ENCODE data around the gene ST6GALNAC6. TPM values are rescaled to one million over a fixed set of nuclear protein-coding genes. Genes with fewer than 3 reads are reported as not detected.
"Not testable (repeated sequence)": the region's sequence is repeated elsewhere in the genome, so short reads cannot be mapped to it uniquely, and the experiment has no call there.

Gene ST6GALNAC6
- total and polyA plus RNA-seq, 12 donors, result 32.8 to 52.0 (median 42.5) TPM

DNA sequence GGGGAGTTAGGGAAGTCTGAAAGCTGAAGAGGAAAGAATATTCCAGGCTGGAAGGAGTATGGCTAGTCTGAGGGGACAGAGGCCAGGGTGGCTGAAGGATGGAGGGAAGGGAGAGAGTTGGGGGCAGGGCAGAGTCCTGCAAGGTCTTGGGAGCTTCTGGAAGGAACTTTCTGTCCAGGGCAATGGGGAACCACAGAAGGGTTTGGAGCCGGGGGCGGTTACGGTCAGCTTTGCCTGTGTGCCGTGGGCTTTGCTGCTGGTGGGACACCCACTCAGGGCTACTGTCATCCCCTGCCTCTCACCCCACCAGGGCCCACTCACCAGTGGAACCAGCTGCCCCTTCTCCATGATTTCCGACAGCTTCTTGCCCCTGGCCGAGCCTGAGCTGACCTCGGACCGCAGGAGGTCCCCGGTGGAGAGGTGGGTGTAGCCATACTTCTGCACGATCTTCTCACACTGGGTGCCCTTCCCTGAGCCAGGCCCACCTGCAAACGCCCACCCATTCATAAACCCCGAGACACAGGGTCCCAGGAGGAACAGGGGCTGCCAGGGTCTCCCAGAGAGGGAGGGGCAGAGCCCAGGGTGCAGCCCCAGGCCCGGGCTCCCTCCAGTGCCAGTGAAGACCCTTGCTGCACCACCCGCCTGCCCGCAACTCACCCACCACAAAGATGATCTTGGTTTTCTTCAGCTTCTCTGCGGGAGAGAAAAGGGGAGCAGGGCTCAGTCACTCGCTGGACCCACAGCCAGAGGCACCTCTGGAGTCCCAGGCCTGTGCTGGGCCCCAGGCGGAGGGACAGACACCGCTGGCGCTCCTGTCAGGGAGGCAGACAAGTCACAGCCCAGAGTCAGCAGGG lies 26.8 kb downstream of the ST6GALNAC6 start:
- ATAC-seq (no peak), DNase-seq (no peak)
- TF ChIP-seq, protein P1, sequence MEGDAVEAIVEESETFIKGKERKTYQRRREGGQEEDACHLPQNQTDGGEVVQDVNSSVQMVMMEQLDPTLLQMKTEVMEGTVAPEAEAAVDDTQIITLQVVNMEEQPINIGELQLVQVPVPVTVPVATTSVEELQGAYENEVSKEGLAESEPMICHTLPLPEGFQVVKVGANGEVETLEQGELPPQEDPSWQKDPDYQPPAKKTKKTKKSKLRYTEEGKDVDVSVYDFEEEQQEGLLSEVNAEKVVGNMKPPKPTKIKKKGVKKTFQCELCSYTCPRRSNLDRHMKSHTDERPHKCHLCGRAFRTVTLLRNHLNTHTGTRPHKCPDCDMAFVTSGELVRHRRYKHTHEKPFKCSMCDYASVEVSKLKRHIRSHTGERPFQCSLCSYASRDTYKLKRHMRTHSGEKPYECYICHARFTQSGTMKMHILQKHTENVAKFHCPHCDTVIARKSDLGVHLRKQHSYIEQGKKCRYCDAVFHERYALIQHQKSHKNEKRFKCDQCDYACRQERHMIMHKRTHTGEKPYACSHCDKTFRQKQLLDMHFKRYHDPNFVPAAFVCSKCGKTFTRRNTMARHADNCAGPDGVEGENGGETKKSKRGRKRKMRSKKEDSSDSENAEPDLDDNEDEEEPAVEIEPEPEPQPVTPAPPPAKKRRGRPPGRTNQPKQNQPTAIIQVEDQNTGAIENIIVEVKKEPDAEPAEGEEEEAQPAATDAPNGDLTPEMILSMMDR (IDR thresholded peaks at IDR 0.05), result no peak
- H3K27me3 ChIP-seq, result peaks cover 0 to 8% (median 0%) of the 10 kb centered on the region in 7 donors
- peaks cover 18 to 78% (median 56%) of the 10 kb centered on the region in 9 donors for H3K4me1 ChIP-seq
- no peak overlapping the region for H3K4me3 ChIP-seq
- intact Hi-C loops (cut with DNase I), result loop anchor here (5.0 to 10.0 kb wide), 11 partner anchors 45 to 280 kb away; partner anchors contain the start of genes CDK9 (in 4 of the 10), TOR2A (in 4 of the 10), FPGS (in 2 of the 10) and ST6GALNAC4 (in 2 of the 10)
- 90 to 92% methylated on average over 20 of the region's 20 CpGs for WGBS, 2 donors
- no peaks in the 10 kb centered on the region for H3K9me3 ChIP-seq
- H3K27ac ChIP-seq, result peak overlapping the region in 5 of 10 donors; percentile 28 to 91 (median 88)
- H3K36me3 ChIP-seq, result peaks cover 0 to 58% (median 27%) of the 10 kb centered on the region in 9 donors

DNA sequence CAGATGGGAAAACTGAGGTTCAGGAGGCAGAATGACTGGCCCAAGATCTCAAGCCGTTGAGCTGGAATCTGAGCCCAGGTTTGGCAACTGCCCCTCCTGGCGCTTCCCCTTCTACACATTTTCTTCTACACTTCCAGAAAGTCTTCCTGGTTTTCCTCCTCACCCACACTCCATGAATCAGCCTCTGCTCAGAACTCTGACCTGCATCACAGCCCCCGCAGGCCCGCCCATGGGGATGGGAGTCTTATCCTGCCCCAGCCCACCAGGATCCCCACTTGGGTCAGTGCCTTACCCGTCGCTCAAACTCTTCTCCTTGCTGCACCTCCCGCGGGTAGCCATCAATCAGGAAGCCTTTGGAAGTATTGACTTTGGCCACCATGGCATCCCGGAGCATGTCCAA lies 27.9 kb downstream of the ST6GALNAC6 start:
- peaks cover 0 to 62% (median 28%) of the 10 kb centered on the region in 9 donors for H3K36me3 ChIP-seq
- H3K27ac ChIP-seq, result no peak overlapping the region
- intact Hi-C loops (cut with DNase I), result loop anchor here (2.0 to 10.0 kb wide), 13 partner anchors 44 to 279 kb away; partner anchors contain the start of genes CDK9 (in 4 of the 10), TOR2A (in 4 of the 10), FPGS (in 2 of the 10) and ST6GALNAC4 (in 2 of the 10)
- no peak for ATAC-seq
- no peaks in the 10 kb centered on the region for H3K9me3 ChIP-seq
- H3K27me3 ChIP-seq, result no peaks in the 10 kb centered on the region
- WGBS, 2 donors, result 79 to 85% methylated on average over 9 of the region's 9 CpGs
- H3K4me3 ChIP-seq, result no peak overlapping the region
- peaks cover 15 to 80% (median 52%) of the 10 kb centered on the region in 9 donors for H3K4me1 ChIP-seq
- DNase-seq, result no peak
- TF ChIP-seq, protein P1 (IDR thresholded peaks at IDR 0.05), result no peak

DNA sequence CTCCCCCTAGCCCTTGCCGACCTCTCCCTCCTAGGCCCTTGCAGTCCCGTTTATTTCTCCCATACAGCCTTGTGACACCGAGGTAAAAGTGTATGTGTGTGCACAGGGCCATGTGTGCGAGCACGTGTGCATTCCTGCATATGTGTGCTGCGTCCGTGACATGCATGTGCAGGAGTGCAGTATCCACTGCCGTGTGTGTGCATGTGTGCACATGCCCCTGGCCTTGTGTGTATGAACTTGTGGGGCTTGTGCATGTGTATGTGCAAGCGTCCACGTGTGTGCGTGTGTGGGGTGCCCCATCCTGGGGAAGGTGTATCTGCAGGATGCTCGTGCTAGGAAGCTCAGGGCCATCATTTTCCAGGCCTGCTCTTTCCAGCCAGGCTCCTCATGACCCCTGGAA lies 28.5 kb downstream of the ST6GALNAC6 start:
- Histone ChIP-seq H3K9me3 (no peaks in the 10 kb centered on the region), H3K27me3 (no peaks in the 10 kb centered on the region), H3K36me3 (peaks cover 0 to 64% (median 28%) of the 10 kb centered on the region in 9 donors), H3K4me3 (no peak overlapping the region), H3K27ac (no peak overlapping the region), H3K4me1 (peaks cover 10 to 75% (median 46%) of the 10 kb centered on the region in 9 donors)
- intact Hi-C loops (cut with DNase I), result loop anchor here (1.0 to 10.0 kb wide), 14 partner anchors 44 to 279 kb away; partner anchors contain the start of genes TOR2A (in 5 of the 10), CDK9 (in 4 of the 10), FPGS (in 2 of the 10) and ST6GALNAC4 (in 2 of the 10)
- WGBS, 2 donors, result 80 to 90% methylated on average over 12 of the region's 12 CpGs
- TF ChIP-seq, protein P1 (IDR thresholded peaks at IDR 0.05), result no peak
- ATAC-seq (no peak), DNase-seq (no peak)

DNA sequence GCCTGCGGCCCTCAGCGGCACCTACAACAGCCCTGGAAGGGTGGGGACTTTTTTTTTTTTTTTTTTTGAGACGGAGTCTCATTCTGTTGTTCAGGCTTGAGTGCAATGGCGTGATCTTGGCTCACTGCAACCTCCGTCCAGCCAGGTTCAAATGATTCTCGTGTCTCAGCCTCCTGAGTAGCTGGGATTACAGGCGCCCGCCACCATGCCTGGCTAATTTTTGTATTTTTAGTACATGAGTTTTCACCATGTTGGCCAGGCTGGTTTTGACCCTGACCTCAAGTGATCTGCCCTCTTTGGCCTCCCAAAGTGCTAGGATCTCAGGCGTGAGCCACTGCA lies 29.3 kb downstream of the ST6GALNAC6 start:
- TF ChIP-seq, protein P1 (IDR thresholded peaks at IDR 0.05), result peak in 3 of 9 donors; percentile 14 to 43 (median 28)
- 64 to 78% methylated on average over 8 to 9 of the region's 9 CpGs for WGBS, 2 donors
- H3K36me3 ChIP-seq, result peaks cover 0 to 64% (median 28%) of the 10 kb centered on the region in 9 donors
- not testable (repeated sequence) for H3K4me3 ChIP-seq, DNase-seq, H3K27me3 ChIP-seq, H3K9me3 ChIP-seq, ATAC-seq
- intact Hi-C loops (cut with DNase I), result loop anchor here (1.0 to 10.0 kb wide), 14 partner anchors 43 to 278 kb away; partner anchors contain the start of genes TOR2A (in 5 of the 10), CDK9 (in 4 of the 10), FPGS (in 2 of the 10) and ST6GALNAC4 (in 2 of the 10)
- H3K27ac ChIP-seq, result peak overlapping the region in 2 of 10 donors; percentile 66 to 92
- peaks cover 9 to 69% (median 46%) of the 10 kb centered on the region in 9 donors for H3K4me1 ChIP-seq
